Colonic mucosa (tissue), 4 donors: ENCODE measurements around the gene PDE4D. TPM values are rescaled to one million over a fixed set of nuclear protein-coding genes. Genes with fewer than 3 reads are reported as not detected.

Experiments
- DNase-seq: peaks from one replicate; pipeline ENCODE4 v3.0.0-alpha.2; 2020
- H3K27ac ChIP-seq: fragments of 200-600 bp; one replicate; pipeline ENCODE4 v1.8.0; 2021
- H3K27me3 ChIP-seq: fragments of 200-600 bp; one replicate; pipeline ENCODE4 v1.8.0; 2021
- H3K36me3 ChIP-seq: fragments of 200-600 bp; one replicate; pipeline ENCODE4 v1.8.0; 2021
- H3K4me1 ChIP-seq: fragments of 200-600 bp; one replicate; pipeline ENCODE4 v1.8.0; 2021; ENCODE audit warnings: mild to moderate bottlenecking
- H3K4me3 ChIP-seq: fragments of 200-600 bp; one replicate; pipeline ENCODE4 v1.8.0; 2021
- H3K9ac ChIP-seq, 2 donors: one replicate each; pipeline ENCODE4 v1.7.0; 2013; ENCODE audit warnings: control low read depth in 2 of 2, low read depth in 2 of 2, low read length in 2 of 2
- H3K9me3 ChIP-seq: fragments of 200-600 bp; one replicate; pipeline ENCODE4 v1.8.0; 2021
- intact Hi-C: fragments of 100-400 bp; cut with DNase I; formaldehyde crosslinking; loops from one replicate; pipeline ENCODE4 v1.14.1; 2022
- microRNA-seq: library from miRNA; unstranded; fragments of <30 nt; microRNA quantifications from one replicate; pipeline ENCODE4, GENCODE V29; 2019
- total RNA-seq, 2 donors: library from RNA; stranded (reverse); fragmentation: NEBNext Ultra II Directional in 1 of 2; extraction: Animal tissue kit (Norgen Biotek cat#: 25700) in 1 of 2; gene quantifications; one replicate each; pipeline ENCODE4 v1.2.1, GENCODE V29; 2021
- TF ChIP-seq, protein P1 (sequence below): fragments of 200-600 bp; IDR thresholded peaks from one replicate; pipeline ENCODE4 v1.8.0; 2022; ENCODE audit warnings: antibody characterized with exemption, mild to moderate bottlenecking
- donor health status: healthy.
- donor health status: DM: no; HTN: no; CAD: no.
- donor health status: DM: no; HTN: no; CAD: no.

The PDE4D gene
- total RNA-seq, 2 donors from 2014 or later, result 23.1 to 53.7 TPM

DNA sequence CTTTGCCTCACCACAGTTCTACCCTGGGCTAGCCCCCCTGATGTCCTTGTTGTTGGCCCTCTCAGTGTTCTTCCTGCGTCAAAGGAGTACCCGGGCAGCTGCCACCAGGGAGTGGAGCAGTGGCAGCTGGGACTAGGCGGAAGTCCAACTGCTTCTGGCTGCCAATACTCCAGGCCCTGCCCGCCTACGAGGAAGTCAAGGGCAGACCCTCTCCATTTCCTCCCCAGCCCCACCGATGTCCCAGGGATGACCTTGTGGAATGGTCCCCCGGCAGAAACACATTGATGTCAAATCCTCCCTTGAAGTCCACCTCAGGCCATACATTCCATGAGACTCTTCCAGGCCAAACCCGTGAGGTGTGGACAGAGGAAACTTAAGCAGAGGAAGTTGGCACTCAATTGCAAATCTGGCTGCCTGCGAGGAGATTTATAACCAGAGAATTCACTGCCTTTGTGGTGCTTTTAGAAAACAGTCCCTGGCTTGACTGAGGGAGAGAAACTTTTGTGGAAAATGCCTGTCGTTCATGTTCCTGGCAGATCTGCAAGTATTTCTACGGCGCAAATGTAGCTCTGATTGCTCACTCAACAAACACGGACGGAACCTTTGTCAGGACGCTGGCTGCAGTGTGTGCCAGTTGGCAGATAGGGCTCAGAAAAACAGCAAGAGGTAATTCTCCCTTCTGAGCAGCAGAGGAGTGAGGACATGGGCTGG is 970.9 kb downstream of the PDE4D start:
- TF ChIP-seq, protein P1, sequence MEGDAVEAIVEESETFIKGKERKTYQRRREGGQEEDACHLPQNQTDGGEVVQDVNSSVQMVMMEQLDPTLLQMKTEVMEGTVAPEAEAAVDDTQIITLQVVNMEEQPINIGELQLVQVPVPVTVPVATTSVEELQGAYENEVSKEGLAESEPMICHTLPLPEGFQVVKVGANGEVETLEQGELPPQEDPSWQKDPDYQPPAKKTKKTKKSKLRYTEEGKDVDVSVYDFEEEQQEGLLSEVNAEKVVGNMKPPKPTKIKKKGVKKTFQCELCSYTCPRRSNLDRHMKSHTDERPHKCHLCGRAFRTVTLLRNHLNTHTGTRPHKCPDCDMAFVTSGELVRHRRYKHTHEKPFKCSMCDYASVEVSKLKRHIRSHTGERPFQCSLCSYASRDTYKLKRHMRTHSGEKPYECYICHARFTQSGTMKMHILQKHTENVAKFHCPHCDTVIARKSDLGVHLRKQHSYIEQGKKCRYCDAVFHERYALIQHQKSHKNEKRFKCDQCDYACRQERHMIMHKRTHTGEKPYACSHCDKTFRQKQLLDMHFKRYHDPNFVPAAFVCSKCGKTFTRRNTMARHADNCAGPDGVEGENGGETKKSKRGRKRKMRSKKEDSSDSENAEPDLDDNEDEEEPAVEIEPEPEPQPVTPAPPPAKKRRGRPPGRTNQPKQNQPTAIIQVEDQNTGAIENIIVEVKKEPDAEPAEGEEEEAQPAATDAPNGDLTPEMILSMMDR, result no peak
- peak; percentile 69 for DNase-seq

DNA sequence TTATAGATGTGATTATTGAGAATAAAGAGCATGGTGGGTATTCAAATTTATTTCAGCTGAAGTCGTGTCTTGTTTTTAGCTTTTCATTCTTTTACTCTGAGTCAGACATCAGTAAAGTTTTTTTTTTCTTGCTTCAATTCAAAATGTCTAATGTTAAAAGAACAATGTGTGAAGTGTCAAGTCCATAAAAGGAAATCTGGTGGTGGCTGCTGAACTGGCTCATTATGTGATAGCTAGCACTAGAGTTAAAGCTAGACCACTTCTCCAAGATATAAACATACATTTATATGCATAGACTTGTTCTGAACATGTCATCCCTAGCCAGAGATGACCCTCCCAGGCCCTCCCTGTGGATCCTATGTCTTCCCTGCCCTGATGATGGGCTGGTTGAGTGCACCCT is 972.4 kb downstream of the PDE4D start:
- no peak for DNase-seq
- no peak overlapping the region for H3K4me3 ChIP-seq
- no peaks in the 10 kb centered on the region for H3K4me1 ChIP-seq
- no peak overlapping the region for H3K27ac ChIP-seq
- H3K36me3 ChIP-seq, result no peaks in the 10 kb centered on the region
- intact Hi-C loops, result no loop called here
- no peaks in the 10 kb centered on the region for H3K27me3 ChIP-seq
- TF ChIP-seq, protein P1, result no peak
- H3K9me3 ChIP-seq, result no peaks in the 10 kb centered on the region
- H3K9ac ChIP-seq, result no peak overlapping the region

More for the DNA sequence above, 970.9 kb downstream of the PDE4D start:
- no peaks in the 10 kb centered on the region for H3K9me3 ChIP-seq
- no peaks in the 10 kb centered on the region for H3K27me3 ChIP-seq
- no peak overlapping the region for H3K4me3 ChIP-seq
- no peaks in the 10 kb centered on the region for H3K36me3 ChIP-seq
- intact Hi-C loops, result no loop called here
- no peaks in the 10 kb centered on the region for H3K4me1 ChIP-seq
- H3K27ac ChIP-seq, result peak overlapping the region; percentile 49
- H3K9ac ChIP-seq, result peak overlapping the region in 1 of 2 donors; percentile 1

DNA sequence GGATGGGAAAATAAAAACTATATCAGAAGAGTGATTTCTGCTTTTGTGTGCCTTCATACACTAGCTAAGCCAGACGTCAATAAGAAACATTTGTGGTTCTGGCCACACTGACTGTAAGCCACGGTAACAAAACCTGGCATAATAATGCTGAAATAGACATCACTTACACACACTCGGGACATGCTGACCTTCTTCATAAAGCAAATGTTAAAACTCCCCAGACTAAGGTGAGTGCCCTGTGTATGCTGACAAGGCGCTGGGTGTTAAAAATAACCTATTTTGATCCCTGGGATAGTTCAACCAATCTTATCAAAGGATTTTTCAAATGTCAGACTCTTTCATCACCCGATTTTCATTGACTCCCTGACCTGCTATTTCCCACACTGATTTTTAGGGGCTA is 973.7 kb downstream of the PDE4D start:
- intact Hi-C loops, result no loop called here
- DNase-seq, result no peak
- TF ChIP-seq, protein P1, result no peak
- Histone ChIP-seq H3K4me3 (no peak overlapping the region), H3K27me3 (no peaks in the 10 kb centered on the region), H3K27ac (no peak overlapping the region), H3K36me3 (no peaks in the 10 kb centered on the region), H3K4me1 (no peaks in the 10 kb centered on the region), H3K9ac (no peak overlapping the region), H3K9me3 (no peaks in the 10 kb centered on the region)

Small RNA genes within 50 kb of the gene (microRNA-seq; reads per million reads assigned to microRNA genes)
- gene MIR582, result 22.1 reads per million, percentile 30 among the genes with 10 or more reads in this experiment
